ENCODE results near the gene SYT1.
"Not testable (repeated sequence)": the region's sequence is repeated elsewhere in the genome, so short reads cannot be mapped to it uniquely, and the experiment has no call there.

SYT1 gene

GRCh38 chr12:78966926-78967325, 102.4 kb downstream of the SYT1 start:
- no peak for DNase-seq (ENCODE audit: low read depth in 2 of 2)

DNA sequence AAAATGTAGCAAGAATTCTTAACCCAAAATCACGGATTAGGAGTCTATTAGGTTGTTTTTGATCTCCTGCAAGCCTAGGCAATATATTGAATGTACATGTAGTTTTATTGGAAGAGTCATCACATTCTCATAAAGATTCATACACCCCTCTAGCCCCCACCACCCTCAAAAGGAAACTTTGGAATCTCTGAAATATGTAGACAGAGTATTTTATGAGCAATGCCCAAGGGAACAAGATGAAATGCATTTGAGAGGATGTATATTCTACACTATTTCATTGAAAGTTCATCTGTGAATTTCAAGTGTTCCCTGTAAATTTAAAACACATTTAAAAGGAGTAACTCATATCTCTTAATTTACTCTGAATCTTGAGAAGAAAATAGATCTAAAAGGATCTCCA, 103.7 kb downstream of the SYT1 start:
- DNase-seq (ENCODE audit: low read depth in 2 of 2), result peak; percentile 17 to 21

DNA sequence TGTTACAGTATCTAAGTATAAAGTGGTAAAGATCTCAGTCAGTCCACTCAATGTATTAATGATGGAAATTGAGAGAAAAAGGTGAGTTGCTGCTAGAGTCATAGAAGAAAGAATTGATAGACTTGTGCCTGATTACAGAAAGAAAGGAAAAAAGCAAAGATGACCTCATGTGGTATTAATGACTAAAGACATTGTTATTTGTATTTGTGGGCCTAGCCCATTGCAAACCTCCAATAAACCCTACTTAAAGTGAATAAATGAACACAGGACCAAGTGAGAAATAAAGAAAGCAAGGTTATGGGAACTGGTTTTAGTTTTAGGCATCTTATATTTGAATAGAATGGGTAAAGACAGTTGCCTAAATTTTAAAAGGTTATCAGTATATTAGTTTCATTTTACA, 105.5 kb downstream of the SYT1 start:
- no peak for DNase-seq (ENCODE audit: low read depth in 2 of 2)

DNA sequence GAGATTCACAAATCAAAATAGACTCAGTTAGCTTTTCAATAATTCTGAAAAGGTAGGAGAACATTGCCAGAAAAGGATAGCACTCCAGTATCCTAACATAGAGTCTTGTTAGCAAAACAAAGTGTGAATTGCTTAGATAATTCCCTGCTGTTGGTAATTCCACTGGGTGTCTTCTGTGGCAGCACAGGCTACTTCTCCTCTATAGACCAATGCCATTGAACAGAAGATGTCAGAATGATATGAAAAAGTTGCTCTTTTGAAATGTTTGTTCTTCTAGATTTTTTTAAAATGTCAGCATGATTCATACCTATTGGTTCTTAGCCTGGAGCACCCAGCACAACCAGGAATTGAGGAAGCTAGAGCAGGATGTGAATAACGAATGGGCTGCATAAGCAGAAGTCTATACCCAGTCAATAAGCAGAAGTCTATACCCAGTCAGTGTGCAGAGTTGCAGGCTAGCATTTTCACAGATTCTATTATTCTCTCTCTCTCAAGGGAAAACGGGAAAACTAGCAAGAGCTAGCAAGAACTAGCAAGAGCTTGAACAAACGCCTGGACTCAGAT, 112.8 kb downstream of the SYT1 start:
- no peak for DNase-seq (ENCODE audit: low read depth in 2 of 2)

- no peak for DNase-seq (ENCODE audit: low read depth in 2 of 2)
Measured at GRCh38 chr12:78994168-78994791, 129.7 kb downstream of the SYT1 start.

DNA sequence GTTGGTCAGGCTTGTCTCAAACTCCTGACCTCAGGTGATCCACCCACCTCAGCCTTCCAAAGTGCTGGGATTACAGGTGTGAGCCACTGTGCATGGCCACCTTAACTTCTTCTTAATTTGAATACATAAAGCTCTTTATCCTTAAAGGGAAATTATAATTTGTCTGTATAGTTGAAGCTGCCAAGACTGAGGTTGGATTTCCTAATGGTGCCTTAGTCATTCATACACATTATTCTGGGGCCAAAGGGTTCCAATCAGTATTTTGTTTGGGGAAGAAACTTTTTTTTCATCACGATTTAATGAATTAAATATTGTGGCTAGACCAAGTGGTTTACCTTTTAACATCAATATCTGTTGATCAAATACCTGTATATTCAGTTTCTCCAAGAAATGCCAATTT, 135.9 kb downstream of the SYT1 start:
- no peak for DNase-seq (ENCODE audit: low read depth in 2 of 2)

- DNase-seq (ENCODE audit: low read depth in 2 of 2), result no peak
Measured at GRCh38 chr12:79001404-79001803, 136.8 kb downstream of the SYT1 start.

GRCh38 chr12:79006306-79006705, 141.7 kb downstream of the SYT1 start:
- no peak for DNase-seq (ENCODE audit: low read depth in 2 of 2)

- no peak for DNase-seq (ENCODE audit: low read depth in 2 of 2)
Measured at GRCh38 chr12:79008591-79008990, 144.0 kb downstream of the SYT1 start.

GRCh38 chr12:79012636-79013035, 148.1 kb downstream of the SYT1 start:
- DNase-seq (ENCODE audit: low read depth in 2 of 2), result no peak

- no peak for DNase-seq (ENCODE audit: low read depth in 2 of 2)
Measured at GRCh38 chr12:79016181-79016580, 151.6 kb downstream of the SYT1 start.

DNA sequence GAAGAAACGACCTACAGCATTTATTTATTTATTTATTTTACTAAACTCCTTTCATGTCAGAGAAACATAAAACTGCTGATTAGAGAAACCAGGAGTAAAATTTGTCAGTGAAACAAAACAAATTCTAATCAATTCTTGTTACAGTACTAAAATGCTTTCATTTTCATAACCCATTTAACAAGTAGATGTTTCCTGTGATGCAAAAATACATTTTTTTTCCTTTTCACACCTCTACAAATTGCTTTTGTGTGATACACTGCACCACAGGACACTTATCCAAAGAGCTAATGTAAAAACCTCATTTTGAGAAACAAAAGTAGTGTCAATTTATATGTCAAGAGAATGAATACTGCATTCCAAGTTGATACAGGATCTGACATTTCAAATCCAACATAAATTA, 155.1 kb downstream of the SYT1 start:
- no peak for DNase-seq (ENCODE audit: low read depth in 2 of 2)

- DNase-seq (ENCODE audit: low read depth in 2 of 2), result no peak
Measured at GRCh38 chr12:79020106-79020505, 155.5 kb downstream of the SYT1 start.

DNA sequence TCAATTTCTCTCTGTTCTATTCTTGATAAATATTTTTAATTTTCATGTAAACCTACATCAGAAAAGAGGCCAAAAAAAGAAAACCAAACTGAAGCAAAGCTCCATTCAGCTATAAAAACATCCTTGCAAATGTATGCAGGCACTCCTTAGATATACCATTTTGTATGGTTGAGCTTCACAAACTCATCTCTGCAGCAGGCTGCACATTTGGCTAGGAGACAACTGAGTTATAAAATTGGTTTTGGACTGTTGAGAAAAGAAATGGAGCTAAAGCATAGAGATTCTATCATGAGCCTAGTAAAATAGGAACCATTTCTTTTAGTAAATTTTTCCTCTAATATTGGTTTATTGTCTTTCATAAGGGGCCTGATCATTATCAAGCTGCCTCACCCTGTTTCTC, 156.4 kb downstream of the SYT1 start:
- DNase-seq (ENCODE audit: low read depth in 2 of 2), result no peak

DNA sequence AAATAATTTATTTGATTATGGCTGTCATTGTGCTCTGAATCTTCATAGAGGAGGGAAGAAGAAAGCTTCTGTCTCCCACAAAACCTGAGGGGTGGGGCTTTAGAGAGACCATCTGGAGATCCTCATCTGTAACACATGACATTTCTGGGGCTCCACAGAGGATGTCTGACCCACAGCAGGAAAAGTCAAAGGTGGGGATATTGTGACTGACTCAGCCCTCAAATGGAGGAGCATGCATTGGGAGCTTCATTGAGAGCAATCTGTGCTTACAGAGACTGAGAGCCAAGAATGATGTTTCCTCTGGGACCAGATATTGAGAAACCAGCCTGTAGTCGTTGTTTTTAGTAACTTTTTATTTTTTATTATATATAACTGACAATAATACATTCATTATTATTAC, 158.7 kb downstream of the SYT1 start:
- no peak for DNase-seq (ENCODE audit: low read depth in 2 of 2)

GRCh38 chr12:79023784-79024183, 159.2 kb downstream of the SYT1 start:
- no peak for DNase-seq (ENCODE audit: low read depth in 2 of 2)

DNA sequence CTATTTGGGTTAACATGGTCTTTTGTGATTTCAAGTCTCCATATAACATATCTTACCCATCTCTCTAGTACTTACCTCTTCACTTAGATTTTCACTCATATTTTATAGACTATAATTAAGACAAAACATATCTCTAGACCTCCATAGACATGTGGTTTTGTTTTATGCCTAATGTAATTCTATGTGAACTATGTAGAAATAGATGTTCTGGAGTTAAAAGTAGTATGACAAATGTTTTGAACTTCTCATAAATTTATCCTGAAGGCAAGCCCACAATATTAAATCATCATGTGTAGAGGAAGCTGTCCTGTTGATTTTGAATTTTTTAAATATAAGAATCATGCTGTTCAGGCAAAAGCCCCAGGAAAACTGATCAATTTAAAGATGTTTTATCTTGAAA, 169.2 kb downstream of the SYT1 start:
- DNase-seq (ENCODE audit: low read depth in 2 of 2), result no peak

DNA sequence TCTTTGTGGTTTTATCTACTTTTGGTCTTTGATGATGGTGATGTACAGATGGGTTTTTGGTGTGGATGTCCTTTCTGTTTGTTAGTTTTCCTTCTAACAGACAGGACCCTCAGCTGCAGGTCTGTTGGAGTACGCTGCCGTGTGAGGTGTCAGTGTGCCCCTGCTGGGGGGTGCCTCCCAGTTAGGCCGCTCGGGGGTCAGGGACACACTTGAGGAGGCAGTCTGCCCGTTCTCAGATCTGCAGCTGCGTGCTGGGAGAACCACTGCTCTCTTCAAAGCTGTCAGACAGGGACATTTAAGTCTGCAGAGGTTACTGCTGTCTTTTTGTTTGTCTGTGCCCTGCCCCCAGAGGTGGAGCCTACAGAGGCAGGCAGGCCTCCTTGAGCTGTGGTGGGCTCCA, 180.2 kb downstream of the SYT1 start:
- DNase-seq (ENCODE audit: low read depth in 2 of 2), result not testable (repeated sequence)

- DNase-seq (ENCODE audit: low read depth in 2 of 2), result not testable (repeated sequence)
Measured at GRCh38 chr12:79045149-79045703, 180.7 kb downstream of the SYT1 start.

GRCh38 chr12:79046021-79046420, 181.4 kb downstream of the SYT1 start:
- DNase-seq (ENCODE audit: low read depth in 2 of 2), result no peak

DNA sequence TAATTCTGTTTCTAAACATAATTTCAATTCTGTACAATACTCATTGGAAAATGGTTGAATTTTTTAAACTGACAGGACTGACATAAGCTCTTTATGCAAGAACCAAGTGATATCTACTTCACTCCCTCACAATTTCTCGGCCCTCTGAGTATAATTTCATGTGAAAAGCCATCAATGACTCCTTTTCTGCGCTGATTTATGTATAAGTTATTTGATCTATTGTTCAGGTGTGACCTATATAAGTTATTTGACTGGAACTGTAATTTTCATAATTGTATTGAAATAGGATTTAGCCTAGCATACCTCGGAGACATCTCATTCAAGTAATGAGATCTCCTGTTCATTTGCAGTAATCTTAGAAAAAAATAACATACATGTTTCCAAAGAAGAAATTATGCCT, 184.4 kb downstream of the SYT1 start:
- no peak for DNase-seq (ENCODE audit: low read depth in 2 of 2)

DNA sequence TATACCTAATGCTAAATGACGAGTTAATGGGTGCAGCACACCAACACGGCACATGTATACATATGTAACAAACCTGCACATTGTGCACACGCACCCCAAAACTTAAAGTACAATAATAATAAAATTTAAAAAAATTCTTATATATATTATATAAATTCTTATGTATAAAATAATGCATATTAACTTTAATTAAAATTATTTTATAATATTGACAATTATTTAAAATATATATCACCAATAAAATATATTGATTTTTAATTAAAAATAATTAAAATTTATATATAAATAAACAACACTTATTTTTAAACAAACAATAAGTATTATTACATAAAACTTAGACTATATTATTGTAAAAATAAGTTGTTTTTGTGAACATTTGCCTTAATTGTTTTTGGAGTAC, 188.8 kb downstream of the SYT1 start:
- DNase-seq (ENCODE audit: low read depth in 2 of 2), result no peak

DNA sequence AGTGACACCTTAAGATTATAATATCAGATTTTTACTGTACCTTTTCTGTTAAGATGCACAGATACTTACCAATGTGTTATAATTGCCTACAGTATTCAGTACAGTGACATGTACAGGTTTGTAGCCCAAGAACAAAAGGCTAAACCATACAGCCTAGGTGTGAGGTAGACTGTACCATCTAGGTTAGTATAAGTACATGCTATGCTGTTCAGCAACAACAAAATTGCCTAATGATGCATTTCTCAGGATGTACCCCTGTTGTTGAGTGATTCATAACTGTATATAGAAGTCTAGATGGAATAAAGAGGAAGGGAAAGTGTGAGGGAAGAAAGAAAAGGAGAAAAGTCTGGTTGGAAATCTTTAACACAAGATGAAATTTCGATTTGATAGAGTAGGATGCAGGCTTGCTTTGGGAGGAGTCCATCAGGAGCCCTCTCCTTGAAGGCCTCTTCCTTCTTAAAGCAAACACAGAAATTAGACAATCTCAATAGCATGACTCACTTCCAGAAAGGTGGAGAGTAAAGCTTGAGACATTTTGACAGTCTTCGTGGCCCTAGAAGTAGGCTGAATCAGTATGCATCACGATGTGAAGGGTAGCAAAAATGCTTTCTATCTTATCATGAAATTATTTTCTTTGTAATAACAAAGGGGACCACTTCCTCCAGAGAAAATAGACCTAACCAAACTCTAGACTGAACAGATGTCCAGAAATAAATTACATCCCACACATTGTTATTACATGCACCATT, 191.5 kb downstream of the SYT1 start:
- peak in 1 of 2 experiments; percentile 16 for DNase-seq (ENCODE audit: low read depth in 2 of 2)

Measured in fibroblast of skin of left biceps (primary cell).